Heart left ventricle (tissue), 16 donors: ENCODE measurements around the gene TEX10. TPM values are rescaled to one million over a fixed set of nuclear protein-coding genes. Genes with fewer than 3 reads are reported as not detected.

ENCODE experiments used
- ATAC-seq, 4 donors: fragments of 200-7000 bp; cut with Tn5 transposase; one replicate each; pipeline ENCODE4 v1.9.1; 2020 to 2022; ENCODE audit warnings: moderate library complexity in 4 of 4, mild to moderate bottlenecking in 3 of 4, moderate number of reproducible peaks in 1 of 4
- DNase-seq, 5 donors: peaks; one replicate each; pipeline ENCODE4 v3.0.0-alpha.2; 2020
- H3K27ac ChIP-seq, 12 donors: fragments of 200-600 bp; sonication (generic) in 4 of 12; one replicate each; pipeline versions ENCODE4 v1.5.0 to v1.8.0; 2016 to 2022; ENCODE audit warnings: mild to moderate bottlenecking in 2 of 12
- H3K27me3 ChIP-seq, 9 donors: fragments of 200-600 bp; sonication (generic) in 2 of 9; one replicate each; pipeline versions ENCODE4 v1.5.1 to v1.8.0; 2016 to 2022; ENCODE audit warnings: mild to moderate bottlenecking in 3 of 9
- H3K36me3 ChIP-seq, 9 donors: fragments of 200-600 bp; sonication (generic) in 2 of 9; one replicate each; pipeline versions ENCODE4 v1.5.0 to v1.8.0; 2018 to 2022; ENCODE audit warnings: mild to moderate bottlenecking in 2 of 9
- H3K4me1 ChIP-seq, 12 donors: fragments of 200-600 bp; sonication (generic) in 4 of 12; one replicate each; pipeline versions ENCODE4 v1.5.0 to v1.8.0; 2016 to 2022; ENCODE audit warnings: mild to moderate bottlenecking in 3 of 12
- H3K4me3 ChIP-seq, 12 donors: fragments of 200-600 bp; sonication (generic) in 4 of 12; one replicate each; pipeline versions ENCODE4 v1.5.0 to v1.8.0; 2017 to 2022; ENCODE audit warnings: mild to moderate bottlenecking in 9 of 12, moderate library complexity in 4 of 12
- H3K9me3 ChIP-seq, 12 donors: fragments of 200-600 bp; sonication (generic) in 4 of 12; one replicate each; pipeline versions ENCODE4 v1.5.0 to v1.8.0; 2016 to 2022; ENCODE audit warnings: mild to moderate bottlenecking in 1 of 12
- POLR2A ChIP-seq, 2 donors: fragments of 450-650 bp; IDR thresholded peaks; one replicate each; pipeline ENCODE4 v1.6.1; 2017; ENCODE audit warnings: antibody characterized with exemption in 2 of 2, mild to moderate bottlenecking in 2 of 2, moderate library complexity in 2 of 2
- WGBS, 4 donors: extraction: QIAGEN DNeasy Blood & Tissue Kit in 2 of 4; methylation state at CpG; one replicate each; pipeline versions ENCODE4 v1.1.5 to v1.1.7; 2013 to 2018; 5-methylcytosine and 5-hydroxymethylcytosine counted together
- intact Hi-C, 10 donors: fragments of 100-400 bp; cut with DNase I; formaldehyde crosslinking; loops; one replicate each; pipeline versions ENCODE4 v1.11.1 to v1.14.2; 2022
- polyA plus RNA-seq, 2 donors: library from polyadenylated mRNA; stranded (reverse); fragments of 200-250 nt; gene quantifications; one replicate each; pipeline ENCODE4 v1.2.3, GENCODE V29; 2013
- total RNA-seq, 9 donors: library from RNA; depleted of rRNA in 2 of 9; stranded (reverse); fragments of >200 nt in 2 of 9; fragmentation: NEBNext Ultra II Directional in 3 of 9; extraction: Animal tissue kit (Norgen Biotek cat#: 25700) in 3 of 9; gene quantifications; one replicate each; pipeline versions ENCODE4 v1.1.0 to v1.2.4, GENCODE V29; 2016 to 2023
- TF ChIP-seq, protein P1 (sequence below), 12 donors: fragments of 200-600 bp; sonication (generic) in 4 of 12; IDR thresholded peaks; one replicate each; pipeline versions ENCODE4 v1.5.0 to v1.8.0; 2018 to 2022; ENCODE audit warnings: antibody characterized with exemption in 12 of 12, mild to moderate bottlenecking in 5 of 12
- donor health status: ischemic (EF 13 %, LVEDD 7.1; RV severe dilation, severe dysfunction).
- donor health status: healthy with polysubstance abuse.
- donor health status: DM: no; HTN: yes; CAD: no.
- donor health status: DM: no; HTN: no; CAD: no.
- donor health status: ischemic (EF 25% LVEDD 6.9; RV normal size, moderate dysfunction).
- donor health status: ischemic (EF 25% LVEDD 5.7; RV mildly dilated, moderate dysfunction).
- donor health status: healthy.
- donor health status: DM: yes; HTN: yes; CAD: no.
- donor health status: ischemic (EF 35%, LVEDD 5.7; RV mildly dilated, moderate dysfunction).
- donor health status: nonischemic (EF 11% LVEDD 7.7; RV severe dilation, severe dysfunction).
- donor health status: DM: yes; HTN: yes; CAD: no.
- donor health status: PGD.
- donor health status: ischemic (EF 29% LVEDD 5.4; RV normal size, mild dysfunction).
- donor health status: nonischemic (EF 23%, LVEDD 6.1; RV moderate dilation, normal function).

The TEX10 gene
- total and polyA plus RNA-seq, 11 donors = 2.7 to 10.6 (median 9.1) TPM

GRCh38 chr9:100296407-100296806, 56.3 kb downstream of the TEX10 start:
- Histone ChIP-seq H3K4me3 (no peak overlapping the region), H3K27ac (no peak overlapping the region), H3K9me3 (no peaks in the 10 kb centered on the region), H3K36me3 (peaks cover 0 to 100% (median 84%) of the 10 kb centered on the region in 9 donors), H3K27me3 (no peaks in the 10 kb centered on the region), H3K4me1 (no peaks in the 10 kb centered on the region)
- intact Hi-C loops = no loop called here
- 84 to 96% (median 93%) methylated on average over 4 of the region's 4 CpGs for WGBS, 4 donors
- no peak for TF ChIP-seq POLR2A (IDR thresholded peaks at IDR 0.05)
- TF ChIP-seq, protein P1, sequence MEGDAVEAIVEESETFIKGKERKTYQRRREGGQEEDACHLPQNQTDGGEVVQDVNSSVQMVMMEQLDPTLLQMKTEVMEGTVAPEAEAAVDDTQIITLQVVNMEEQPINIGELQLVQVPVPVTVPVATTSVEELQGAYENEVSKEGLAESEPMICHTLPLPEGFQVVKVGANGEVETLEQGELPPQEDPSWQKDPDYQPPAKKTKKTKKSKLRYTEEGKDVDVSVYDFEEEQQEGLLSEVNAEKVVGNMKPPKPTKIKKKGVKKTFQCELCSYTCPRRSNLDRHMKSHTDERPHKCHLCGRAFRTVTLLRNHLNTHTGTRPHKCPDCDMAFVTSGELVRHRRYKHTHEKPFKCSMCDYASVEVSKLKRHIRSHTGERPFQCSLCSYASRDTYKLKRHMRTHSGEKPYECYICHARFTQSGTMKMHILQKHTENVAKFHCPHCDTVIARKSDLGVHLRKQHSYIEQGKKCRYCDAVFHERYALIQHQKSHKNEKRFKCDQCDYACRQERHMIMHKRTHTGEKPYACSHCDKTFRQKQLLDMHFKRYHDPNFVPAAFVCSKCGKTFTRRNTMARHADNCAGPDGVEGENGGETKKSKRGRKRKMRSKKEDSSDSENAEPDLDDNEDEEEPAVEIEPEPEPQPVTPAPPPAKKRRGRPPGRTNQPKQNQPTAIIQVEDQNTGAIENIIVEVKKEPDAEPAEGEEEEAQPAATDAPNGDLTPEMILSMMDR (IDR thresholded peaks at IDR 0.05) = no peak
- ATAC-seq = no peak
- DNase-seq = no peak

- no peaks in the 10 kb centered on the region for H3K4me1 ChIP-seq
- WGBS, 4 donors = 93 to 98% (median 97%) methylated on average over 2 of the region's 2 CpGs
- DNase-seq (no peak), ATAC-seq (no peak)
- TF ChIP-seq, protein P1 (IDR thresholded peaks at IDR 0.05) = no peak
- no peak for TF ChIP-seq POLR2A (IDR thresholded peaks at IDR 0.05)
- H3K27me3 ChIP-seq = no peaks in the 10 kb centered on the region
- no peak overlapping the region for H3K27ac ChIP-seq
- peaks cover 0 to 100% (median 86%) of the 10 kb centered on the region in 9 donors for H3K36me3 ChIP-seq
- no peak overlapping the region for H3K4me3 ChIP-seq
- intact Hi-C loops = no loop called here
- no peaks in the 10 kb centered on the region for H3K9me3 ChIP-seq
These were observed 57.5 kb downstream of the TEX10 start for GRCh38 chr9:100295240-100295639.

GRCh38 chr9:100294806-100295205, 57.9 kb downstream of the TEX10 start:
- H3K9me3 ChIP-seq = no peaks in the 10 kb centered on the region
- no peak overlapping the region for H3K4me3 ChIP-seq
- no peaks in the 10 kb centered on the region for H3K27me3 ChIP-seq
- H3K4me1 ChIP-seq = no peaks in the 10 kb centered on the region
- peaks cover 0 to 96% (median 85%) of the 10 kb centered on the region in 9 donors for H3K36me3 ChIP-seq
- ATAC-seq (no peak), DNase-seq (no peak)
- H3K27ac ChIP-seq = no peak overlapping the region
- intact Hi-C loops = no loop called here
- TF ChIP-seq POLR2A (IDR thresholded peaks at IDR 0.05) = no peak
- TF ChIP-seq, protein P1 (IDR thresholded peaks at IDR 0.05) = no peak
- WGBS, 4 donors = 77 to 83% (median 82%) methylated on average over 6 of the region's 6 CpGs

GRCh38 chr9:100294341-100294740, 58.4 kb downstream of the TEX10 start:
- no peak for DNase-seq
- no peaks in the 10 kb centered on the region for H3K4me1 ChIP-seq
- H3K36me3 ChIP-seq = peaks cover 0 to 98% (median 86%) of the 10 kb centered on the region in 9 donors
- 72 to 87% (median 85%) methylated on average over 3 of the region's 3 CpGs for WGBS, 4 donors
- intact Hi-C loops = no loop called here
- H3K4me3 ChIP-seq = no peak overlapping the region
- no peak for ATAC-seq
- no peak overlapping the region for H3K27ac ChIP-seq
- H3K9me3 ChIP-seq = no peaks in the 10 kb centered on the region
- no peak for TF ChIP-seq POLR2A (IDR thresholded peaks at IDR 0.05)
- TF ChIP-seq, protein P1 (IDR thresholded peaks at IDR 0.05) = no peak
- no peaks in the 10 kb centered on the region for H3K27me3 ChIP-seq
